ENCODE measurements around the gene C19orf44.

C19orf44 gene

DNA sequence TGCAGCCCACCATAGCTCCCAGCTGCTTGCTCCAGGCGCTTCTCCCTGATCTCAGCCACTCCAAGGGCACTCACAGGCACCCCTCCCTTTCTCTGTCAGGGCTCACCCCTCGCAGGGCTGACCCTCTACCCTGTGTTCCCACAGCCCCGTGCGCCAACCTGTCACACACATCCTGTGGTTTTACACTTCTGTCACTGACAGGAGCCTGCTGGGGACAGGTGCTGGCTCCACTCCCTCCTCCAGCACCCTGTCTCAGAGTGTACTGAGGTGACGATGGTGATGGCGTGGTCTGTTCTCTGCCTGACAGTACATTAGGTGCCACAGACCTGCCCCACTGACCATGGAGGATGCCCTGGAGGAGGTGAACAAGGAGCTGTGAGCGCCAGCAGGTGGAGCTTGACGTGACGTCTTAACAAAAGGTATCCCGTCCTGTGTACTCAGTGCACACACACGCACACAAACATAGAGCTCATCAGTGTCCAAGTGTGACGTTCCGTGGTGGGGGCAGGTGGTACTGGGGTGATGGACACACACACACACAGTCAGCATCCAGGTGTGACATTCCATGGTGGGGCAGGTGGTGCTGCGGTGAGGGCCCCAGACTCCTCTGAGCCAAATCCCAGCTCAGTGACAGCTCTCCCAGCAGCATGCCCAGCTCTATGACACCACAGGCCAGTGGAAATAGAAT is 20.9 kb downstream of the C19orf44 start:
- no peak for DNase-seq (ENCODE audit: low read depth, low spot score)

DNA sequence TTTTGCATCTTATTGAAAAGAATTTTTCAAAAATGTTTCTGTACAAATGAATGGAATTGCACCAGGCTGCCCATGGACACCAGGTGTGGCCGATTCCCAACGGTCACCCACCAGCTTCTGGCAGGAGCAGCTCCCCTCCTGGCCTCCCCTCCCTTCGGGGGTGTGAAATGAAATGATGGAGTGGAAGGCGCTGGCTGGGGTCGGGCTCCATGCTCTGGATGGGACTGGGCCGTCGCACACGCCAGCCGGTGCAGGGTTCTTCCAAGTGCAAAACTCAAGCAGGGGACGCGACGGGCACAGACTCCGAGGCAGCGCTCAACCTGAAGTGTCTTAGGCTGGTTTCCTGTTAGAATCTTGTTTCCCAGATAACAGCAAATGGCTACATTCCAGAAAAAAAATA is 21.9 kb downstream of the C19orf44 start:
- DNase-seq (ENCODE audit: low read depth, low spot score) = no peak

GRCh38 chr19:16518483-16519229 is 22.5 kb downstream of the C19orf44 start:
- DNase-seq (ENCODE audit: low read depth, low spot score) = no peak

DNA sequence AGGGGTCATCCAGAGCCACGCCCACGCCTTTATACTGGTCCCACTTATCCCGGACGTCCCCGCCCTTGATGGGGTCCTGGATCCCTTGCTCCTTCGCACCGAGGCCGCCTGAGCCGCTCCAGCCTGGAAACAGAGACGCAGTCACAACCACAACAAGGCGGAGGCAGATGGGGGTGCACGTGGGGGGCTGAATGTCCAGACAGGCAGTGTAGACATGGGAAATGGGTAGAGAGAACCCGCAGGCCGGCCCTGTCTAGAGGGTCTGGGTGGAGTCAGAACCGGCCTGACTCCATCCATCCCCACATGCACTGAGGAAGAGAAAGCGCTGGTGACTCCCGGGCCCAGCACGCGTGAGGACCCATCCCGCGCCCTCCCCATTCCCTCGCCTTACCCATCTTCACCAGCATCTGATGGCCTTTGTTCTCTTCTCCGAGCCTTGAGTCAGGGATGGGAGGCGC is 23.1 kb downstream of the C19orf44 start:
- DNase-seq (ENCODE audit: low read depth, low spot score) = no peak

DNA sequence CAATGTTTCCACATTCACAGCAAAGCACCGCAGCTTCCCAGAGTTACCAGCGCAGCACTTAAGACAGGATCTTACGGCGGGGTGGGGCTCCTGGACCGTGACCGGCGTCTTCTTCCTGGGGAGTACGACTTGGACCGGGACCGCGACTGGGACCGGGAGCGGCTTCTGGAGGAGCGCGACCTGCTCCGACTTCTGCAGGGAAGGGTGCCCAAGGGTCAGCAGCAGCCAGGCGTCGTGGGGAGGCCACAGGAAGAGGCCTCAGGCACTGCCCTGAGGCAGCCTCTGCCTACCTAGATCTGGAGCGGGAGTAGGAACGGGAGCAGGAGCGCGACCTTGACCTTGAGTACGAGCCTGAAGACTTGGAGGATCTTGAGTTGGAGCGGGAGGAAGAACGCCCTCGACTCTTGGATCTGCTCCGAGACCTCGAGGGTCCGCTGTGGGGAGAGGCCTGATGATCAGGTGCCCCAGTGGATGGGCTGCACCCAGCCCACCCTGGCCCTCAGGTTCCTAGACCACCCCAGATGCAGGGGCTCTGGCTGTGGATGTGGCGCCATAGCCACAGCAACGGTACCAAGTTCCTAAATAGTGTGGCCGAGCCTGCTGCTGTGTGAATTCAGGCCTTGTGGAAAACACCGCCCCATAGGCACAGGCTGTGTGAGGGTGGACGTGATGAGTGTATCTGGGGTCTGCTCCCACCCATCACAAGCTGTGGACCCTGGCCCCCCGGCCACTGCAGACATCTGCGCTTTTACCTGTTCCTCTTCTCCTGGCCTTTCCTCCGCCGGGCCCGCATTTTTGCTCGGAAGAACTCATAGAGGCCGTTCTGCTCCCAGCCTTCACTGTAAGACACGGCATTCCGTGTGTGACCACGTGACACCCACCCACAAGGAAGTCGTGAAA is 24.1 kb downstream of the C19orf44 start:
- no peak for DNase-seq (ENCODE audit: low read depth, low spot score)

GRCh38 chr19:16520986-16521624 is 24.9 kb downstream of the C19orf44 start:
- DNase-seq (ENCODE audit: low read depth, low spot score) = no peak

DNA sequence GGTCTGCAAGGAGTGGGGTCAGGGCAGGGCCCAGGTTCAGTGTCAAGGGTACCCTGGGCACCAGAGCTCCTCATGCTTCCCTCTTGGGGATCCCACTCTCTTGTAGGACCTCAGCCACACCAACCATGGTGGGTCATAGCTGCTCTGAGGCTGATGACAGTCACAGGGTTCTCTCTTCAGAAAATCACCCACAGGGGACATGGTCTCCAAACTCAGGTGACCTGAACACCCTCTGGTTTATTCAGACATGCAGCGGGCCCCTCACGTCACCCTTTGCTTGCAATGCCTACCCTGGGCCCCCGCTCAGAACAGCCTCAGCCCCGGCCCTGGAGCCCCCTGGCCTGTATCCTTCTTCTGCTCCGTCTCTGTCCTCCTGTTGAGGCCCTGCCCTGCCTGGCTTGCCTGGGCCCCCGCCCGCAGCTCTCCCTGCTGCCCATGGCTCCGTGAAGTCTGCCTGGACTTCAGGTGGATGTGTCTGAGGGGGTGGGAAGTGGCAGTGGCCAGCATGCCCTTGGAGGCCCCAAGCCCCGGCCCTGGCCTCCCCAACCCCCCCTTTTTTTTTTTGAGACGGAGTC is 25.6 kb downstream of the C19orf44 start:
- DNase-seq (ENCODE audit: low read depth, low spot score) = no peak

- no peak for DNase-seq (ENCODE audit: low read depth, low spot score)
Measured at GRCh38 chr19:16522559-16523377, 26.6 kb downstream of the C19orf44 start.

GRCh38 chr19:16524991-16525734 is 29.0 kb downstream of the C19orf44 start:
- no peak for DNase-seq (ENCODE audit: low read depth, low spot score)

GRCh38 chr19:16525751-16526481 is 29.7 kb downstream of the C19orf44 start:
- DNase-seq (ENCODE audit: low read depth, low spot score) = no peak

GRCh38 chr19:16527334-16527935 is 31.2 kb downstream of the C19orf44 start:
- no peak for DNase-seq (ENCODE audit: low read depth, low spot score)

- no peak for DNase-seq (ENCODE audit: low read depth, low spot score)
Measured at GRCh38 chr19:16527971-16528521, 31.9 kb downstream of the C19orf44 start.

GRCh38 chr19:16529466-16530144 is 33.4 kb downstream of the C19orf44 start:
- DNase-seq (ENCODE audit: low read depth, low spot score) = no peak

DNA sequence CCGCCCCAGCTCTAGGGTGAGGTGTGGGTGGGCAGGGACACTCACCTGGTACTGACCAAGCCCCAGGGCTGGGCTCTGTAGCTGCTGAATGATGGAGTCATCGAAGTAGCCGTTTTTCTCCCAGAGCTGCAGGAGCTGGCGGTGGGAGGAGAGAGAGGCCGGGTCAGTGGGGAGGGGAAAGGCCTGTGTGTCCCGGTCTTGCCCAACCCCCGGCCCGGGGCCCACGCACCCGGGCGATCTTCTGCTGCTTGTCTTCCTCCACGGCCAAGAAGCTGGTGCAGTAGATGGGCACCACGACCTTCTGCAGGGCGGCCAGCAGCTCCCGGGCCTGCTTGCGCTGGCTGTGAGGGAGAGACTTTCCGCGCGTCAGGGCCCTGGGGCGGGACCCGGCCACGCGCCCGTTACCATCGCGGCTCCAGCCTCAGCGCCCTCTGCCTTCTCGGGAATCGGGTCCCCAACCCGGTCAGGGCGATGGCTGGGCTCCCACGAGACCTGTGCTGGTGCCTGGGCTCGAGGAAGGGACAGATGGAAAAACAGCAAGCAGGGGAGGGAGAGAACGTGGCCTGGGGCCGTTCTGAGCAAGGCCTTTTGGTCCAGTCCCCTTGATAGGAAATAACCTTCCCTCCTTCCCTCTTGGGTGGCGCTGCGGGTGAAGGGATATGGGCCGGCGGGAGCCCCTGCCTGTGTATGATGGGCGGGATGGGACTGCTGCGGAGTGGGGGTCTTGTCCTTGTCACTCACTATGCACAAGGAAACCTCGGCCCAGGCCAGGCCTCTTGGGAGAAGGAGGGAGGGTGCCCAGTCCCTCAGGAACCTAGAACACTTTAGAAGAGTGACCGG is 34.6 kb downstream of the C19orf44 start:
- DNase-seq (ENCODE audit: low read depth, low spot score) = no peak

- no peak for DNase-seq (ENCODE audit: low read depth, low spot score)
Measured at GRCh38 chr19:16531380-16531669, 35.1 kb downstream of the C19orf44 start.

- DNase-seq (ENCODE audit: low read depth, low spot score) = no peak
Measured at GRCh38 chr19:16532440-16533234, 36.4 kb downstream of the C19orf44 start.
